Central memory CD8-positive, alpha-beta T cell (primary cell): ENCODE results near the gene BOLA1.
"Not testable (repeated sequence)": the region's sequence is repeated elsewhere in the genome, so short reads cannot be mapped to it uniquely, and the experiment has no call there.

Experiments used
- ATAC-seq: fragments of 150-1000 bp; cut with Tn5 transposase; replicated peaks from 2 replicates; pipeline ENCODE4 v1.10.0; 2022; ENCODE audit warnings: mild to moderate bottlenecking, moderate FRiP score, moderate number of reproducible peaks; ENCODE audit not compliant: poor library complexity, severe bottlenecking; ENCODE audit errors: extremely low read depth
- DNase-seq, 2 donors: peaks; one replicate each; pipeline ENCODE4 v3.0.0; 2021; ENCODE audit warnings: low spot score in 2 of 2
- H3K27ac Mint-ChIP-seq: one replicate; pipeline ENCODE4 v1.8.0; 2022; ENCODE audit warnings: low read depth, mild to moderate bottlenecking, moderate library complexity, mixed read lengths
- H3K27me3 Mint-ChIP-seq: one replicate; pipeline ENCODE4 v1.8.0; 2022; ENCODE audit warnings: mixed read lengths
- H3K36me3 Mint-ChIP-seq: one replicate; pipeline ENCODE4 v1.8.0; 2022; ENCODE audit warnings: mild to moderate bottlenecking, moderate library complexity, mixed read lengths; ENCODE audit not compliant: insufficient read depth
- H3K4me1 Mint-ChIP-seq: one replicate; pipeline ENCODE4 v1.8.0; 2022; ENCODE audit warnings: mixed read lengths
- H3K4me3 Mint-ChIP-seq: one replicate; pipeline ENCODE4 v1.8.0; 2022; ENCODE audit warnings: mild to moderate bottlenecking, moderate library complexity, mixed read lengths
- H3K9me3 Mint-ChIP-seq: one replicate; pipeline ENCODE4 v1.8.0; 2022; ENCODE audit warnings: mixed read lengths

The BOLA1 gene

GRCh38 chr1:149879556-149879955 lies 19.8 kb upstream of the BOLA1 start:
- no peaks in the 10 kb centered on the region for H3K9me3 Mint-ChIP-seq
- H3K27ac Mint-ChIP-seq: no peak overlapping the region
- peaks cover 7% of the 10 kb centered on the region for H3K4me1 Mint-ChIP-seq
- DNase-seq (no peak), ATAC-seq (peak; percentile 64)
- H3K27me3 Mint-ChIP-seq: no peaks in the 10 kb centered on the region
- H3K4me3 Mint-ChIP-seq: no peak overlapping the region
- peaks cover 2% of the 10 kb centered on the region for H3K36me3 Mint-ChIP-seq

GRCh38 chr1:149881876-149882275 lies 17.5 kb upstream of the BOLA1 start:
- DNase-seq: no peak
- peaks cover 2% of the 10 kb centered on the region for H3K36me3 Mint-ChIP-seq
- H3K27me3 Mint-ChIP-seq: no peaks in the 10 kb centered on the region
- no peak overlapping the region for H3K27ac Mint-ChIP-seq
- H3K4me3 Mint-ChIP-seq: no peak overlapping the region
- H3K4me1 Mint-ChIP-seq: peaks cover 7% of the 10 kb centered on the region
- H3K9me3 Mint-ChIP-seq: no peaks in the 10 kb centered on the region
- ATAC-seq: no peak

GRCh38 chr1:149883598-149884247 lies 15.6 kb upstream of the BOLA1 start:
- Mint-ChIP-seq H3K36me3 (peaks cover 2% of the 10 kb centered on the region), H3K27me3 (no peaks in the 10 kb centered on the region), H3K27ac (no peak overlapping the region), H3K4me1 (peaks cover 7% of the 10 kb centered on the region), H3K4me3 (no peak overlapping the region), H3K9me3 (no peaks in the 10 kb centered on the region)
- ATAC-seq: no peak
- no peak for DNase-seq

GRCh38 chr1:149884433-149885338 lies 14.7 kb upstream of the BOLA1 start:
- Mint-ChIP-seq H3K4me3 (no peak overlapping the region), H3K27ac (no peak overlapping the region), H3K36me3 (no peaks in the 10 kb centered on the region), H3K4me1 (peaks cover 2% of the 10 kb centered on the region), H3K27me3 (no peaks in the 10 kb centered on the region), H3K9me3 (no peaks in the 10 kb centered on the region)
- DNase-seq: no peak
- no peak for ATAC-seq

- Mint-ChIP-seq H3K4me3 (no peak overlapping the region), H3K27ac (no peak overlapping the region), H3K27me3 (no peaks in the 10 kb centered on the region), H3K4me1 (no peaks in the 10 kb centered on the region), H3K36me3 (no peaks in the 10 kb centered on the region), H3K9me3 (no peaks in the 10 kb centered on the region)
- DNase-seq (peak; percentile 41 to 59), ATAC-seq (peak; percentile 2)
Measured at GRCh38 chr1:149885339-149886120, 13.8 kb upstream of the BOLA1 start.

- H3K27me3 Mint-ChIP-seq, H3K36me3 Mint-ChIP-seq, DNase-seq, H3K27ac Mint-ChIP-seq, H3K9me3 Mint-ChIP-seq, H3K4me1 Mint-ChIP-seq, H3K4me3 Mint-ChIP-seq, ATAC-seq: not testable (repeated sequence)
Measured at GRCh38 chr1:149886121-149886395, 13.3 kb upstream of the BOLA1 start.

GRCh38 chr1:149886396-149887195 lies 12.8 kb upstream of the BOLA1 start:
- H3K27me3 Mint-ChIP-seq: no peaks in the 10 kb centered on the region
- DNase-seq (peak; percentile 84 to 93), ATAC-seq (peak; percentile 67)
- no peak overlapping the region for H3K4me3 Mint-ChIP-seq
- no peaks in the 10 kb centered on the region for H3K36me3 Mint-ChIP-seq
- no peaks in the 10 kb centered on the region for H3K4me1 Mint-ChIP-seq
- H3K27ac Mint-ChIP-seq: no peak overlapping the region
- H3K9me3 Mint-ChIP-seq: no peaks in the 10 kb centered on the region

GRCh38 chr1:149887196-149887455 lies 12.2 kb upstream of the BOLA1 start:
- H3K27ac Mint-ChIP-seq, H3K9me3 Mint-ChIP-seq, DNase-seq, ATAC-seq, H3K4me3 Mint-ChIP-seq, H3K4me1 Mint-ChIP-seq, H3K27me3 Mint-ChIP-seq, H3K36me3 Mint-ChIP-seq: not testable (repeated sequence)

- Mint-ChIP-seq H3K9me3 (no peaks in the 10 kb centered on the region), H3K4me1 (no peaks in the 10 kb centered on the region), H3K36me3 (no peaks in the 10 kb centered on the region), H3K27ac (no peak overlapping the region), H3K27me3 (no peaks in the 10 kb centered on the region), H3K4me3 (no peak overlapping the region)
- ATAC-seq (peak; percentile 64), DNase-seq (peak; percentile 64 to 84)
Measured at GRCh38 chr1:149887456-149888246, 11.7 kb upstream of the BOLA1 start.

- Mint-ChIP-seq H3K4me1 (no peaks in the 10 kb centered on the region), H3K9me3 (no peaks in the 10 kb centered on the region), H3K4me3 (no peak overlapping the region), H3K27ac (no peak overlapping the region), H3K27me3 (no peaks in the 10 kb centered on the region), H3K36me3 (no peaks in the 10 kb centered on the region)
- DNase-seq (peak in 1 of 2 donors; percentile 41), ATAC-seq (peak; percentile 10)
Measured at GRCh38 chr1:149888247-149888998, 10.9 kb upstream of the BOLA1 start.

GRCh38 chr1:149888999-149889289 lies 10.4 kb upstream of the BOLA1 start:
- no peak overlapping the region for H3K4me3 Mint-ChIP-seq
- H3K27me3 Mint-ChIP-seq: no peaks in the 10 kb centered on the region
- no peaks in the 10 kb centered on the region for H3K9me3 Mint-ChIP-seq
- no peak for DNase-seq
- no peak for ATAC-seq
- H3K36me3 Mint-ChIP-seq: no peaks in the 10 kb centered on the region
- H3K4me1 Mint-ChIP-seq: no peaks in the 10 kb centered on the region
- H3K27ac Mint-ChIP-seq: no peak overlapping the region
